HEK293 (cell line): ENCODE data around the gene TNNI3.

Experiments used
- AEBP2 ChIP-seq: fragments of 450-650 bp; formaldehyde crosslinking; IDR thresholded peaks from 2 replicates; pipeline ENCODE4 v1.5.1; 2016; ENCODE audit warnings: missing biosample characterization, missing genetic modification characterization, borderline replicate concordance
- FEZF1 ChIP-seq: fragments of 450-650 bp; formaldehyde crosslinking; IDR thresholded peaks from 2 replicates; pipeline ENCODE4 v1.5.1; 2016; ENCODE audit warnings: missing biosample characterization, missing genetic modification characterization
- IKZF3 ChIP-seq: fragments of 450-650 bp; IDR thresholded peaks from 2 replicates; pipeline ENCODE4 v1.5.0; 2018; ENCODE audit warnings: missing biosample characterization, mild to moderate bottlenecking, missing genetic modification characterization, moderate library complexity
- KLF16 ChIP-seq: fragments of 450-650 bp; formaldehyde crosslinking; IDR thresholded peaks from 2 replicates; pipeline ENCODE4 v1.5.1; 2017; ENCODE audit warnings: missing biosample characterization, missing genetic modification characterization
- KLF8 ChIP-seq: fragments of 450-650 bp; formaldehyde crosslinking; IDR thresholded peaks from 2 replicates; pipeline ENCODE4 v1.5.1; 2016; ENCODE audit warnings: missing biosample characterization, missing genetic modification characterization
- PRDM10 ChIP-seq: fragments of 450-650 bp; formaldehyde crosslinking; IDR thresholded peaks from 2 replicates; pipeline ENCODE4 v1.5.1; 2016; ENCODE audit warnings: missing biosample characterization, missing genetic modification characterization
- RBAK ChIP-seq: fragments of 450-650 bp; formaldehyde crosslinking; IDR thresholded peaks from 2 replicates; pipeline ENCODE4 v1.5.1; 2016; ENCODE audit warnings: missing biosample characterization, missing genetic modification characterization
- YY1 ChIP-seq: fragments of 450-650 bp; formaldehyde crosslinking; IDR thresholded peaks from 2 replicates; pipeline ENCODE4 v1.5.1; 2018; ENCODE audit warnings: missing biosample characterization, missing genetic modification characterization
- ZNF112 ChIP-seq: fragments of 450-650 bp; formaldehyde crosslinking; IDR thresholded peaks from 2 replicates; pipeline ENCODE4 v1.5.0; 2017; ENCODE audit warnings: missing biosample characterization, missing genetic modification characterization
- ZNF133 ChIP-seq: fragments of 450-650 bp; formaldehyde crosslinking; IDR thresholded peaks from 2 replicates; pipeline ENCODE4 v1.5.1; 2016; ENCODE audit warnings: missing biosample characterization, missing genetic modification characterization
- ZNF16 ChIP-seq: fragments of 450-650 bp; formaldehyde crosslinking; IDR thresholded peaks from 2 replicates; pipeline ENCODE4 v1.5.1; 2016; ENCODE audit warnings: low read depth, missing biosample characterization, missing genetic modification characterization
- ZNF169 ChIP-seq: fragments of 450-650 bp; formaldehyde crosslinking; IDR thresholded peaks from 2 replicates; pipeline ENCODE4 v1.5.1; 2016; ENCODE audit warnings: missing biosample characterization, missing genetic modification characterization
- ZNF174 ChIP-seq: fragments of 450-650 bp; formaldehyde crosslinking; IDR thresholded peaks from 2 replicates; pipeline ENCODE4 v1.5.0; 2017; ENCODE audit warnings: missing biosample characterization, mild to moderate bottlenecking, missing genetic modification characterization
- ZNF24 ChIP-seq: fragments of 450-650 bp; formaldehyde crosslinking; IDR thresholded peaks from 2 replicates; pipeline ENCODE4 v1.5.1; 2016; ENCODE audit warnings: missing biosample characterization, missing genetic modification characterization
- ZNF26 ChIP-seq: fragments of 450-650 bp; formaldehyde crosslinking; IDR thresholded peaks from 2 replicates; pipeline ENCODE4 v1.5.1; 2016; ENCODE audit warnings: missing biosample characterization, missing genetic modification characterization
- ZNF274 ChIP-seq, 2 experiments: fragments of 200-500 bp in 1 of 2; fragments of 450-650 bp in 1 of 2; sonication (Bioruptor generic) in 1 of 2; formaldehyde crosslinking in 1 of 2; IDR thresholded peaks; 2 replicates each; pipeline versions ENCODE4 v1.5.1 to v1.6.1; 2014 to 2016; ENCODE audit warnings: borderline replicate concordance in 1 of 2, inconsistent platforms in 1 of 2, low read length in 1 of 2, missing biosample characterization in 1 of 2, missing genetic modification characterization in 1 of 2
- ZNF280D ChIP-seq: fragments of 450-650 bp; formaldehyde crosslinking; IDR thresholded peaks from 2 replicates; pipeline ENCODE4 v1.5.1; 2016; ENCODE audit warnings: missing biosample characterization, missing genetic modification characterization
- ZNF350 ChIP-seq: fragments of 450-650 bp; formaldehyde crosslinking; IDR thresholded peaks from 2 replicates; pipeline ENCODE4 v1.5.0; 2017; ENCODE audit warnings: missing biosample characterization, mild to moderate bottlenecking, missing genetic modification characterization
- ZNF366 ChIP-seq: fragments of 450-650 bp; formaldehyde crosslinking; conservative IDR thresholded peaks from 2 replicates; pipeline ENCODE4 v1.5.1; 2016; ENCODE audit warnings: missing biosample characterization, missing genetic modification characterization
- ZNF529 ChIP-seq: fragments of 450-650 bp; formaldehyde crosslinking; IDR thresholded peaks from 2 replicates; pipeline ENCODE4 v1.5.1; 2017; ENCODE audit warnings: missing genetic modification characterization, missing biosample characterization; ENCODE audit not compliant: insufficient replicate concordance
- ZNF555 ChIP-seq: fragments of 450-650 bp; formaldehyde crosslinking; conservative IDR thresholded peaks from 2 replicates; pipeline ENCODE4 v1.5.1; 2017; ENCODE audit warnings: missing biosample characterization, mild to moderate bottlenecking, missing genetic modification characterization, inconsistent platforms
- ZNF624 ChIP-seq: fragments of 450-650 bp; formaldehyde crosslinking; IDR thresholded peaks from 2 replicates; pipeline ENCODE4 v1.5.1; 2017; ENCODE audit warnings: missing biosample characterization, missing genetic modification characterization
- ZNF626 ChIP-seq: fragments of 450-650 bp; sonication (Bioruptor Pico); formaldehyde crosslinking; IDR thresholded peaks from 2 replicates; pipeline ENCODE4 v1.5.1; 2018; ENCODE audit warnings: missing biosample characterization, missing genetic modification characterization, inconsistent platforms
- ZNF629 ChIP-seq: fragments of 450-650 bp; formaldehyde crosslinking; IDR thresholded peaks from 2 replicates; pipeline ENCODE4 v1.5.1; 2017; ENCODE audit warnings: missing biosample characterization, missing genetic modification characterization
- ZNF701 ChIP-seq: fragments of 450-650 bp; formaldehyde crosslinking; IDR thresholded peaks from 2 replicates; pipeline ENCODE4 v1.5.1; 2016; ENCODE audit warnings: missing biosample characterization, missing genetic modification characterization
- ZNF792 ChIP-seq: fragments of 450-650 bp; formaldehyde crosslinking; IDR thresholded peaks from 2 replicates; pipeline ENCODE4 v1.5.1; 2016; ENCODE audit warnings: missing biosample characterization, missing genetic modification characterization

TNNI3 gene

GRCh38 chr19:55117663-55118391 is 39.7 kb downstream of the TNNI3 start (continued):
- TF ChIP-seq ZNF274 (IDR thresholded peaks at IDR 0.05; ENCODE audit: low read length): no peak
- TF ChIP-seq ZNF274 (tag by site-specific recombination; IDR thresholded peaks at IDR 0.05; ENCODE audit: borderline replicate concordance): no peak
- TF ChIP-seq FEZF1 (tag by site-specific recombination): peak; percentile 69
- TF ChIP-seq YY1: no peak
- peak; percentile 74; the same call in 1 of the 2 replicates for TF ChIP-seq ZNF792 (tag by site-specific recombination)
- no peak for TF ChIP-seq ZNF350
- TF ChIP-seq ZNF174 (tag by site-specific recombination): no peak
- no peak for TF ChIP-seq ZNF133 (tag by site-specific recombination)
- no peak for TF ChIP-seq ZNF624 (tag by site-specific recombination)
- peak; percentile 87 for TF ChIP-seq ZNF629 (tag by site-specific recombination)
- TF ChIP-seq ZNF555 (tag by site-specific recombination): no peak
- no peak for TF ChIP-seq RBAK (tag by site-specific recombination)
- TF ChIP-seq IKZF3: peak; percentile 56; the same call in 1 of the 2 replicates
- TF ChIP-seq ZNF112 (tag by site-specific recombination): no peak
- TF ChIP-seq KLF8 (tag by site-specific recombination): peak; percentile 80; the same call in 1 of the 2 replicates
- TF ChIP-seq ZNF280D: 0 out of 2 replicates have a peak, but pooled peaks have one; percentile 49
- no peak for TF ChIP-seq ZNF626 (tag by site-specific recombination)
- TF ChIP-seq PRDM10 (tag by site-specific recombination): peak; percentile 83
- no peak for TF ChIP-seq ZNF529 (tag by site-specific recombination)
- no peak for TF ChIP-seq ZNF26
- TF ChIP-seq KLF16 (tag by site-specific recombination): peak; percentile 71
- no peak for TF ChIP-seq AEBP2 (tag by site-specific recombination)
- no peak for TF ChIP-seq ZNF24
- TF ChIP-seq ZNF169 (tag by site-specific recombination): no peak
- TF ChIP-seq ZNF16 (tag by site-specific recombination): no peak
- TF ChIP-seq ZNF701 (tag by site-specific recombination): no peak
- TF ChIP-seq ZNF366: peak; percentile 50; the same call in 1 of the 2 replicates
- TF ChIP-seq, all 188 proteins: peak for 61
